Peyer's patch (tissue), 4 donors: ENCODE measurements around the gene MCOLN2. TPM values are rescaled to one million over a fixed set of nuclear protein-coding genes. Genes with fewer than 3 reads are reported as not detected.
"Not testable (repeated sequence)": the region's sequence is repeated elsewhere in the genome, so short reads cannot be mapped to it uniquely, and the experiment has no call there.

Experiments
- DNase-seq, 3 donors: peaks; one replicate each; pipeline ENCODE4 v3.0.0-alpha.2; 2017 to 2019
- H3K27ac ChIP-seq, 4 donors: fragments of 200-600 bp; sonication (generic); one replicate each; pipeline ENCODE4 v1.5.1; 2016 to 2019
- H3K27me3 ChIP-seq, 2 donors: fragments of 200-600 bp; sonication (generic); one replicate each; pipeline ENCODE4 v1.5.1; 2019
- H3K36me3 ChIP-seq, 3 donors: fragments of 200-600 bp; sonication (generic); one replicate each; pipeline ENCODE4 v1.5.1; 2016 to 2019
- H3K4me1 ChIP-seq, 4 donors: fragments of 200-600 bp; sonication (generic); one replicate each; pipeline ENCODE4 v1.5.1; 2016 to 2019
- H3K4me3 ChIP-seq, 4 donors: fragments of 200-600 bp; sonication (generic); 1 replicate in 3 of 4; 2 replicates in 1 of 4; pipeline ENCODE4 v1.5.1; 2016 to 2019; ENCODE audit warnings: mild to moderate bottlenecking in 1 of 4
- H3K9me3 ChIP-seq, 4 donors: fragments of 200-600 bp; sonication (generic); one replicate each; pipeline ENCODE4 v1.5.1; 2016 to 2019; ENCODE audit warnings: mild to moderate bottlenecking in 1 of 4
- POLR2A ChIP-seq, 2 donors: fragments of 450-650 bp; IDR thresholded peaks; one replicate each; pipeline ENCODE4 v1.5.1; 2017; ENCODE audit warnings: antibody characterized with exemption in 2 of 2, mild to moderate bottlenecking in 2 of 2, moderate library complexity in 2 of 2
- total RNA-seq, 4 donors: library from RNA; depleted of rRNA; stranded (reverse); fragments of >200 nt; gene quantifications; one replicate each; pipeline ENCODE4 v1.1.0, GENCODE V29; 2016
- TF ChIP-seq, protein P1 (sequence below), 6 experiments: fragments of 450-650 bp in 4 of 6; fragments of 200-600 bp in 2 of 6; sonication (generic) in 1 of 6; IDR thresholded peaks; one replicate each; pipeline ENCODE4 v1.5.1; 2017 to 2019; ENCODE audit warnings: antibody characterized with exemption in 6 of 6, mild to moderate bottlenecking in 3 of 6, moderate library complexity in 1 of 6

The MCOLN2 gene
- total RNA-seq, 4 donors from 2014 or later: 1.7 to 62.7 (median 5.2) TPM

GRCh38 chr1:84919461-84919970 lies 77.4 kb downstream of the MCOLN2 start:
- no peak for TF ChIP-seq POLR2A (IDR thresholded peaks at IDR 0.05)
- TF ChIP-seq, protein P1, sequence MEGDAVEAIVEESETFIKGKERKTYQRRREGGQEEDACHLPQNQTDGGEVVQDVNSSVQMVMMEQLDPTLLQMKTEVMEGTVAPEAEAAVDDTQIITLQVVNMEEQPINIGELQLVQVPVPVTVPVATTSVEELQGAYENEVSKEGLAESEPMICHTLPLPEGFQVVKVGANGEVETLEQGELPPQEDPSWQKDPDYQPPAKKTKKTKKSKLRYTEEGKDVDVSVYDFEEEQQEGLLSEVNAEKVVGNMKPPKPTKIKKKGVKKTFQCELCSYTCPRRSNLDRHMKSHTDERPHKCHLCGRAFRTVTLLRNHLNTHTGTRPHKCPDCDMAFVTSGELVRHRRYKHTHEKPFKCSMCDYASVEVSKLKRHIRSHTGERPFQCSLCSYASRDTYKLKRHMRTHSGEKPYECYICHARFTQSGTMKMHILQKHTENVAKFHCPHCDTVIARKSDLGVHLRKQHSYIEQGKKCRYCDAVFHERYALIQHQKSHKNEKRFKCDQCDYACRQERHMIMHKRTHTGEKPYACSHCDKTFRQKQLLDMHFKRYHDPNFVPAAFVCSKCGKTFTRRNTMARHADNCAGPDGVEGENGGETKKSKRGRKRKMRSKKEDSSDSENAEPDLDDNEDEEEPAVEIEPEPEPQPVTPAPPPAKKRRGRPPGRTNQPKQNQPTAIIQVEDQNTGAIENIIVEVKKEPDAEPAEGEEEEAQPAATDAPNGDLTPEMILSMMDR (IDR thresholded peaks at IDR 0.05): no peak
- Histone ChIP-seq H3K4me1 (no peaks in the 10 kb centered on the region), H3K27ac (no peak overlapping the region), H3K9me3 (no peaks in the 10 kb centered on the region), H3K36me3 (no peaks in the 10 kb centered on the region), H3K27me3 (no peaks in the 10 kb centered on the region), H3K4me3 (no peak overlapping the region)
- no peak for DNase-seq

GRCh38 chr1:84918726-84919336 lies 78.1 kb downstream of the MCOLN2 start:
- no peak for TF ChIP-seq POLR2A (IDR thresholded peaks at IDR 0.05)
- TF ChIP-seq, protein P1 (IDR thresholded peaks at IDR 0.05): no peak
- Histone ChIP-seq H3K36me3 (no peaks in the 10 kb centered on the region), H3K4me1 (no peaks in the 10 kb centered on the region), H3K27me3 (no peaks in the 10 kb centered on the region), H3K4me3 (no peak overlapping the region), H3K9me3 (no peaks in the 10 kb centered on the region), H3K27ac (no peak overlapping the region)
- no peak for DNase-seq

DNA sequence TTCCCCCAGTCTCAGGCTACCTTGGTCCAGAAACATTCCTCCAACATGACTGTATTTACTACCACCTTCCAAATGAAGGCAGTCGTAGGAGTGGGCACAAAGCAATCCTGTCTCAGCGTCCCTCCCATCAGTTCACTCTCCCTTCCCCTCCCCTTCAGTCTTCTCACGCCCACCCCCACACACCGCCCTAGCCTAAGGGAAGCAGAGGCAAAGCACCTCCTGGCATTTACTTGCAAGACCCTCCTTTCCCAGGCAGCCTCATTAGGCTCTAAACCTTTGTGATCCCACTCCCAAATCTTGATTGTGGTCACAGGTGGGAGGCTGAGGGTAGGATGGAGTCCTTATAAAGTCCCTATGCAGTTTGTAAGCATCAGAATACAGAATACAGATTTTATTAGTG lies 80.0 kb downstream of the MCOLN2 start:
- H3K27me3 ChIP-seq: no peaks in the 10 kb centered on the region
- no peaks in the 10 kb centered on the region for H3K9me3 ChIP-seq
- DNase-seq: no peak
- no peak for TF ChIP-seq POLR2A (IDR thresholded peaks at IDR 0.05)
- TF ChIP-seq, protein P1 (IDR thresholded peaks at IDR 0.05): no peak
- no peak overlapping the region for H3K27ac ChIP-seq
- H3K4me3 ChIP-seq: no peak overlapping the region
- H3K4me1 ChIP-seq: no peaks in the 10 kb centered on the region
- no peaks in the 10 kb centered on the region for H3K36me3 ChIP-seq

- Histone ChIP-seq H3K27ac (no peak overlapping the region), H3K9me3 (no peaks in the 10 kb centered on the region), H3K36me3 (no peaks in the 10 kb centered on the region), H3K4me3 (no peak overlapping the region), H3K27me3 (no peaks in the 10 kb centered on the region), H3K4me1 (no peaks in the 10 kb centered on the region)
- TF ChIP-seq POLR2A (IDR thresholded peaks at IDR 0.05): no peak
- TF ChIP-seq, protein P1 (IDR thresholded peaks at IDR 0.05): no peak
- peak in 1 of 3 donors; percentile 53 for DNase-seq
These were observed 83.4 kb downstream of the MCOLN2 start for GRCh38 chr1:84913555-84913892.

- no peak for DNase-seq
- Histone ChIP-seq H3K27me3 (no peaks in the 10 kb centered on the region), H3K4me3 (no peak overlapping the region), H3K36me3 (no peaks in the 10 kb centered on the region), H3K9me3 (no peaks in the 10 kb centered on the region), H3K4me1 (no peaks in the 10 kb centered on the region), H3K27ac (no peak overlapping the region)
- TF ChIP-seq, protein P1 (IDR thresholded peaks at IDR 0.05): no peak
- TF ChIP-seq POLR2A (IDR thresholded peaks at IDR 0.05): no peak
These were observed 84.0 kb downstream of the MCOLN2 start for GRCh38 chr1:84912726-84913554.

GRCh38 chr1:84908746-84909464 lies 88.0 kb downstream of the MCOLN2 start:
- H3K4me1 ChIP-seq, H3K4me3 ChIP-seq, H3K36me3 ChIP-seq, H3K27me3 ChIP-seq, H3K27ac ChIP-seq, DNase-seq, H3K9me3 ChIP-seq: not testable (repeated sequence)
